HEK293 (cell line): ENCODE measurements around the gene PAX9.

Source experiments
- CTCF ChIA-PET: fragments of 350-600 bp; formaldehyde crosslinking; extraction: SDS; loops from one replicate; lab custom pipeline; 2021; ENCODE audit warnings: antibody characterized with exemption; lab: Yijun Ruan, JAX
- POLR2A ChIA-PET: fragments of 300-600 bp; formaldehyde crosslinking; extraction: SDS; loops from one replicate; lab custom pipeline; 2020; ENCODE audit warnings: antibody characterized with exemption, inconsistent platforms; lab: Yijun Ruan, JAX
- H3K27ac ChIP-seq: fragments of 200-500 bp; sonication (Bioruptor generic); 2 replicates; pipeline ENCODE4 v1.5.1; 2014; ENCODE audit warnings: low read depth, low read length, control low read depth, inconsistent platforms; ENCODE audit errors: extremely low read depth
- H3K36me3 ChIP-seq, 2 experiments: fragments of 200-500 bp in 1 of 2; sonication (Bioruptor generic) in 1 of 2; 1 replicate in 1 of 2; 2 replicates in 1 of 2; pipeline ENCODE4 v1.5.1; 2014 to 2017; ENCODE audit warnings: inconsistent platforms in 2 of 2, low read length in 2 of 2; ENCODE audit not compliant: control insufficient read depth in 2 of 2, insufficient read depth in 1 of 2
- H3K4me1 ChIP-seq: fragments of 200-500 bp; sonication (Bioruptor generic); 2 replicates; pipeline ENCODE4 v1.5.1; 2014; ENCODE audit warnings: mild to moderate bottlenecking, low read length, inconsistent platforms; ENCODE audit not compliant: control insufficient read depth, insufficient read depth
- H3K4me3 ChIP-seq: 2 replicates; pipeline ENCODE4 v1.5.1; 2011; ENCODE audit warnings: low read depth, mild to moderate bottlenecking, control low read depth, low read length, moderate library complexity
- H3K9me3 ChIP-seq: fragments of 200-500 bp; sonication (Bioruptor generic); 2 replicates; pipeline ENCODE4 v1.5.1; 2014; ENCODE audit warnings: low read depth, low read length, inconsistent platforms; ENCODE audit not compliant: control insufficient read depth, insufficient read depth
- GLI2 ChIP-seq: fragments of 450-650 bp; formaldehyde crosslinking; IDR thresholded peaks from 2 replicates; pipeline ENCODE4; 2017; ENCODE audit warnings: missing biosample characterization, missing genetic modification characterization, low read depth, borderline replicate concordance
- GLIS1 ChIP-seq: fragments of 450-650 bp; formaldehyde crosslinking; IDR thresholded peaks from 2 replicates; pipeline ENCODE4 v1.5.1; 2016; ENCODE audit warnings: missing biosample characterization, missing genetic modification characterization
- KLF1 ChIP-seq: fragments of 450-650 bp; formaldehyde crosslinking; IDR thresholded peaks from 2 replicates; pipeline ENCODE4 v1.5.1; 2016; ENCODE audit warnings: missing biosample characterization, missing genetic modification characterization
- OSR2 ChIP-seq: fragments of 450-650 bp; formaldehyde crosslinking; IDR thresholded peaks from 2 replicates; pipeline ENCODE4 v1.5.1; 2016; ENCODE audit warnings: missing biosample characterization, missing genetic modification characterization
- OVOL3 ChIP-seq: fragments of 450-650 bp; formaldehyde crosslinking; IDR thresholded peaks from 2 replicates; pipeline ENCODE4 v1.5.1; 2016; ENCODE audit warnings: missing biosample characterization, missing genetic modification characterization
- RBAK ChIP-seq: fragments of 450-650 bp; formaldehyde crosslinking; IDR thresholded peaks from 2 replicates; pipeline ENCODE4 v1.5.1; 2016; ENCODE audit warnings: missing biosample characterization, missing genetic modification characterization
- SALL2 ChIP-seq: fragments of 450-650 bp; formaldehyde crosslinking; IDR thresholded peaks from 2 replicates; pipeline ENCODE4 v1.5.0; 2017; ENCODE audit warnings: missing biosample characterization, mild to moderate bottlenecking, missing genetic modification characterization, borderline replicate concordance
- SCRT2 ChIP-seq: fragments of 450-650 bp; formaldehyde crosslinking; IDR thresholded peaks from 2 replicates; pipeline ENCODE4 v1.5.1; 2016; ENCODE audit warnings: missing biosample characterization, missing genetic modification characterization
- ZBTB7A ChIP-seq: fragments of 450-650 bp; formaldehyde crosslinking; IDR thresholded peaks from 2 replicates; pipeline ENCODE4 v1.5.1; 2016; ENCODE audit warnings: low read depth, missing biosample characterization, missing genetic modification characterization
- ZFP3 ChIP-seq: fragments of 450-650 bp; formaldehyde crosslinking; IDR thresholded peaks from 2 replicates; pipeline ENCODE4 v1.5.1; 2016; ENCODE audit warnings: low read depth, missing biosample characterization, missing genetic modification characterization
- ZFP41 ChIP-seq: fragments of 450-650 bp; formaldehyde crosslinking; IDR thresholded peaks from 2 replicates; pipeline ENCODE4 v1.5.1; 2016; ENCODE audit warnings: missing biosample characterization, missing genetic modification characterization, borderline replicate concordance
- ZFP69B ChIP-seq: fragments of 450-650 bp; formaldehyde crosslinking; IDR thresholded peaks from 2 replicates; pipeline ENCODE4 v1.5.1; 2016; ENCODE audit warnings: missing biosample characterization, missing genetic modification characterization
- ZIC2 ChIP-seq: fragments of 450-650 bp; formaldehyde crosslinking; IDR thresholded peaks from 2 replicates; pipeline ENCODE4 v1.5.1; 2016; ENCODE audit warnings: missing biosample characterization, missing genetic modification characterization
- ZNF10 ChIP-seq: fragments of 450-650 bp; formaldehyde crosslinking; IDR thresholded peaks from 2 replicates; pipeline ENCODE4 v1.5.1; 2017; ENCODE audit warnings: missing biosample characterization, missing genetic modification characterization
- ZNF121 ChIP-seq: fragments of 450-650 bp; formaldehyde crosslinking; IDR thresholded peaks from 2 replicates; pipeline ENCODE4 v1.5.1; 2016; ENCODE audit warnings: missing biosample characterization, missing genetic modification characterization
- ZNF133 ChIP-seq: fragments of 450-650 bp; formaldehyde crosslinking; IDR thresholded peaks from 2 replicates; pipeline ENCODE4 v1.5.1; 2016; ENCODE audit warnings: missing biosample characterization, missing genetic modification characterization
- ZNF221 ChIP-seq: fragments of 450-650 bp; formaldehyde crosslinking; IDR thresholded peaks from 2 replicates; pipeline ENCODE4 v1.5.1; 2017; ENCODE audit warnings: missing biosample characterization, missing genetic modification characterization, borderline replicate concordance
- ZNF223 ChIP-seq: fragments of 450-650 bp; formaldehyde crosslinking; IDR thresholded peaks from 2 replicates; pipeline ENCODE4 v1.5.1; 2016; ENCODE audit warnings: missing biosample characterization, missing genetic modification characterization
- ZNF23 ChIP-seq: fragments of 450-650 bp; formaldehyde crosslinking; IDR thresholded peaks from 2 replicates; pipeline ENCODE4 v1.5.1; 2016; ENCODE audit warnings: missing biosample characterization, missing genetic modification characterization, borderline replicate concordance
- ZNF248 ChIP-seq: fragments of 450-650 bp; formaldehyde crosslinking; IDR thresholded peaks from 2 replicates; pipeline ENCODE4 v1.5.1; 2017; ENCODE audit warnings: missing biosample characterization, missing genetic modification characterization
- ZNF274 ChIP-seq, 2 experiments: fragments of 200-500 bp in 1 of 2; fragments of 450-650 bp in 1 of 2; sonication (Bioruptor generic) in 1 of 2; formaldehyde crosslinking in 1 of 2; IDR thresholded peaks; 2 replicates each; pipeline versions ENCODE4 v1.5.1 to v1.6.1; 2014 to 2016; ENCODE audit warnings: borderline replicate concordance in 1 of 2, inconsistent platforms in 1 of 2, low read length in 1 of 2, missing biosample characterization in 1 of 2, missing genetic modification characterization in 1 of 2
- ZNF548 ChIP-seq: fragments of 450-650 bp; formaldehyde crosslinking; IDR thresholded peaks from 2 replicates; pipeline ENCODE4 v1.5.1; 2016; ENCODE audit warnings: missing biosample characterization, missing genetic modification characterization
- ZNF555 ChIP-seq: fragments of 450-650 bp; formaldehyde crosslinking; conservative IDR thresholded peaks from 2 replicates; pipeline ENCODE4 v1.5.1; 2017; ENCODE audit warnings: missing biosample characterization, mild to moderate bottlenecking, missing genetic modification characterization, inconsistent platforms
- ZNF560 ChIP-seq: fragments of 450-650 bp; formaldehyde crosslinking; IDR thresholded peaks from 2 replicates; pipeline ENCODE4 v1.5.1; 2017; ENCODE audit warnings: missing biosample characterization, missing genetic modification characterization, borderline replicate concordance
- ZNF610 ChIP-seq: fragments of 450-650 bp; formaldehyde crosslinking; IDR thresholded peaks from 2 replicates; pipeline ENCODE4 v1.5.1; 2016; ENCODE audit warnings: missing biosample characterization, missing genetic modification characterization, borderline replicate concordance
- ZNF837 ChIP-seq: fragments of 450-650 bp; formaldehyde crosslinking; IDR thresholded peaks from 2 replicates; pipeline ENCODE4 v1.5.1; 2016; ENCODE audit warnings: missing biosample characterization, missing genetic modification characterization
- TF ChIP-seq, protein P1 (sequence below): fragments of 450-650 bp; formaldehyde crosslinking; IDR thresholded peaks from 2 replicates; pipeline ENCODE4 v1.5.1; 2016; ENCODE audit warnings: missing biosample characterization, missing genetic modification characterization

PAX9 gene

GRCh38 chr14:36721877-36722276 lies 60.2 kb downstream of the PAX9 start (continued):
- TF ChIP-seq OSR2 (no peak), ZNF221 (tag by site-specific recombination) (no peak), ZNF248 (tag by site-specific recombination) (no peak), ZNF560 (no peak)

- no peaks in the 10 kb centered on the region for H3K36me3 ChIP-seq
- no peak overlapping the region for H3K4me3 ChIP-seq
- CTCF ChIA-PET, result interaction anchor here (1.0 to 1.1 kb wide), 2 partner anchors 12 to 34 kb away, joined by 3 to 4 read pairs; no protein-coding TSS in a partner anchor
- TF ChIP-seq KLF1 (tag by site-specific recombination) (no peak), ZNF23 (no peak), ZNF274 (IDR thresholded peaks at IDR 0.05; ENCODE audit: low read length) (no peak), ZNF274 (tag by site-specific recombination; IDR thresholded peaks at IDR 0.05; ENCODE audit: borderline replicate concordance) (no peak)
- TF ChIP-seq, all 188 proteins: peak for 0
- no peaks in the 10 kb centered on the region; the same call in 1 of the 2 replicates for H3K4me1 ChIP-seq
- H3K27ac ChIP-seq, result no peak overlapping the region
- POLR2A ChIA-PET, result interaction anchor here (1.1 kb wide), 1 partner anchor 11 kb away, joined by 3 read pairs; no protein-coding TSS in a partner anchor
- H3K9me3 ChIP-seq, result no peaks in the 10 kb centered on the region
These were observed 61.9 kb downstream of the PAX9 start for GRCh38 chr14:36723530-36723929.

- TF ChIP-seq, protein P1, sequence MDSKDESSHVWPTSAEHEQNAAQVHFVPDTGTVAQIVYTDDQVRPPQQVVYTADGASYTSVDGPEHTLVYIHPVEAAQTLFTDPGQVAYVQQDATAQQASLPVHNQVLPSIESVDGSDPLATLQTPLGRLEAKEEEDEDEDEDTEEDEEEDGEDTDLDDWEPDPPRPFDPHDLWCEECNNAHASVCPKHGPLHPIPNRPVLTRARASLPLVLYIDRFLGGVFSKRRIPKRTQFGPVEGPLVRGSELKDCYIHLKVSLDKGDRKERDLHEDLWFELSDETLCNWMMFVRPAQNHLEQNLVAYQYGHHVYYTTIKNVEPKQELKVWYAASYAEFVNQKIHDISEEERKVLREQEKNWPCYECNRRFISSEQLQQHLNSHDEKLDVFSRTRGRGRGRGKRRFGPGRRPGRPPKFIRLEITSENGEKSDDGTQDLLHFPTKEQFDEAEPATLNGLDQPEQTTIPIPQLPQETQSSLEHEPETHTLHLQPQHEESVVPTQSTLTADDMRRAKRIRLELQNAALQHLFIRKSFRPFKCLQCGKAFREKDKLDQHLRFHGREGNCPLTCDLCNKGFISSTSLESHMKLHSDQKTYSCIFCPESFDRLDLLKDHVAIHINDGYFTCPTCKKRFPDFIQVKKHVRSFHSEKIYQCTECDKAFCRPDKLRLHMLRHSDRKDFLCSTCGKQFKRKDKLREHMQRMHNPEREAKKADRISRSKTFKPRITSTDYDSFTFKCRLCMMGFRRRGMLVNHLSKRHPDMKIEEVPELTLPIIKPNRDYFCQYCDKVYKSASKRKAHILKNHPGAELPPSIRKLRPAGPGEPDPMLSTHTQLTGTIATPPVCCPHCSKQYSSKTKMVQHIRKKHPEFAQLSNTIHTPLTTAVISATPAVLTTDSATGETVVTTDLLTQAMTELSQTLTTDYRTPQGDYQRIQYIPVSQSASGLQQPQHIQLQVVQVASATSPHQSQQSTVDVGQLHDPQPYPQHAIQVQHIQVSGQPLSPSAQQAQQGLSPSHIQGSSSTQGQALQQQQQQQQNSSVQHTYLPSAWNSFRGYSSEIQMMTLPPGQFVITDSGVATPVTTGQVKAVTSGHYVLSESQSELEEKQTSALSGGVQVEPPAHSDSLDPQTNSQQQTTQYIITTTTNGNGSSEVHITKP (tag by site-specific recombination), result no peak
- TF ChIP-seq SALL2 (tag by site-specific recombination) (no peak), ZNF10 (tag by site-specific recombination) (no peak), GLIS1 (tag by site-specific recombination) (no peak), ZFP69B (tag by site-specific recombination) (no peak), ZNF274 (IDR thresholded peaks at IDR 0.05; ENCODE audit: low read length) (no peak), ZNF274 (tag by site-specific recombination; IDR thresholded peaks at IDR 0.05; ENCODE audit: borderline replicate concordance) (no peak), ZBTB7A (tag by site-specific recombination) (no peak), ZIC2 (tag by site-specific recombination) (no peak), ZNF133 (no peak), ZNF837 (tag by site-specific recombination) (no peak), ZNF121 (tag by site-specific recombination) (no peak), RBAK (no peak)
- Histone ChIP-seq H3K36me3 (no peaks in the 10 kb centered on the region), H3K4me1 (no peaks in the 10 kb centered on the region; the same call in 1 of the 2 replicates), H3K4me3 (no peak overlapping the region), H3K9me3 (no peaks in the 10 kb centered on the region), H3K27ac (no peak overlapping the region)
- POLR2A ChIA-PET, result no interaction called here
- CTCF ChIA-PET, result interaction anchor here (0.7 to 1.1 kb wide), 4 partner anchors 13 to 53 kb away, joined by 3 to 4 read pairs (median 4); no protein-coding TSS in a partner anchor
These were observed 62.5 kb downstream of the PAX9 start for GRCh38 chr14:36724162-36724561.

DNA sequence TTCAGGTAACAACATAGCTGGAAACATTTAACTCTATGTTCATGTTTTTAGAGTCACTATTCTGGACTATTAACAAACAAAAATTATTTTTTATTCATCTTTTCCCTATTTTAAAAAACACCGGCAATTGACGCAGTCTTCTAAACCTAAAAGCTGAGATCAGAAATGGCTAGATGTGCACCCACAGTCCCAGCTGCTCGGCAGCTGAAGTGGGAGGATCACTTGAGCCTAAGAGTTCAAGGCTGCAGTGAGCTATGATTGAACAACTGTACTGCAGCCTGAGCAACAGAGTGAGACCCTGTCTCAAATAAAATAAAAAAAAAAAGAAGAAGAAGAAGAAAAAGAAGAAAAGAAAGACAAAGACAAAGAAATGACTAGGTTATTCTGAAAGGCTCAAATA lies 64.5 kb downstream of the PAX9 start:
- H3K27ac ChIP-seq, result no peak overlapping the region
- H3K9me3 ChIP-seq, result no peaks in the 10 kb centered on the region
- TF ChIP-seq ZNF555, result no peak
- TF ChIP-seq ZNF223 (tag by site-specific recombination), result no peak
- TF ChIP-seq GLI2 (tag by site-specific recombination), result no peak
- TF ChIP-seq ZNF548 (tag by site-specific recombination), result no peak
- no peak for TF ChIP-seq ZFP3 (tag by site-specific recombination)
- TF ChIP-seq SCRT2, result no peak
- TF ChIP-seq ZNF610, result no peak
- no peak for TF ChIP-seq OVOL3
- no peak for TF ChIP-seq ZFP41 (tag by site-specific recombination)
- ChIA-PET CTCF (no interaction called here), POLR2A (no interaction called here)
- H3K36me3 ChIP-seq, result no peaks in the 10 kb centered on the region
- H3K4me3 ChIP-seq, result no peak overlapping the region
- H3K4me1 ChIP-seq, result no peaks in the 10 kb centered on the region; the same call in 1 of the 2 replicates
